ENCODE measurements around the gene INHBC. TPM values are rescaled to one million over a fixed set of nuclear protein-coding genes. Genes with fewer than 3 reads are reported as not detected.

The INHBC gene
- total RNA-seq, 1 donor from 2014 or later, result not detected

DNA sequence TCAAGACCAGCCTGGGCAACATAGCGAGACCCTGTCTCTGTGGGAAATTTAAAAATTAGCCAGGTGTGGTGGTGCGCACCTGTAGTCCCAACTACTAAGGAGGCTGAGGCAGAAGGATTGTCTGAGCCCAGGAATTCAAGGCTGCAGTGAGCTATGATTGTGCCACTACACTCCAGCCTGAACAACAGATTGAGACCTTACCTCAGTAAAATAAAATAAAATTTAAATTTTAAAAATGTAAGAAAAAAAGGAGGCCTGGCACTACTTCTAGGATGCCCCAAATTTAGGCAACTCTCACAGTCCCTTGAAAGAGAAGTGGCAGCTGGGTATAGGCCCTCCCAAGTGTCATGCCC, 19.6 kb downstream of the INHBC start:
- Mint-ChIP-seq H3K36me3 (ENCODE audit: low read depth, unreplicated experiment) (peaks cover 11% of the 10 kb centered on the region), H3K27me3 (ENCODE audit: unreplicated experiment) (peaks cover 11% of the 10 kb centered on the region), H3K4me1 (ENCODE audit: unreplicated experiment) (peaks cover 5% of the 10 kb centered on the region), H3K9me3 (ENCODE audit: unreplicated experiment) (no peaks in the 10 kb centered on the region), H3K27ac (ENCODE audit: unreplicated experiment) (no peak overlapping the region), H3K4me3 (ENCODE audit: unreplicated experiment) (no peak overlapping the region)
- DNase-seq (ENCODE audit: low spot score), result no peak
- TF ChIP-seq, protein P1, sequence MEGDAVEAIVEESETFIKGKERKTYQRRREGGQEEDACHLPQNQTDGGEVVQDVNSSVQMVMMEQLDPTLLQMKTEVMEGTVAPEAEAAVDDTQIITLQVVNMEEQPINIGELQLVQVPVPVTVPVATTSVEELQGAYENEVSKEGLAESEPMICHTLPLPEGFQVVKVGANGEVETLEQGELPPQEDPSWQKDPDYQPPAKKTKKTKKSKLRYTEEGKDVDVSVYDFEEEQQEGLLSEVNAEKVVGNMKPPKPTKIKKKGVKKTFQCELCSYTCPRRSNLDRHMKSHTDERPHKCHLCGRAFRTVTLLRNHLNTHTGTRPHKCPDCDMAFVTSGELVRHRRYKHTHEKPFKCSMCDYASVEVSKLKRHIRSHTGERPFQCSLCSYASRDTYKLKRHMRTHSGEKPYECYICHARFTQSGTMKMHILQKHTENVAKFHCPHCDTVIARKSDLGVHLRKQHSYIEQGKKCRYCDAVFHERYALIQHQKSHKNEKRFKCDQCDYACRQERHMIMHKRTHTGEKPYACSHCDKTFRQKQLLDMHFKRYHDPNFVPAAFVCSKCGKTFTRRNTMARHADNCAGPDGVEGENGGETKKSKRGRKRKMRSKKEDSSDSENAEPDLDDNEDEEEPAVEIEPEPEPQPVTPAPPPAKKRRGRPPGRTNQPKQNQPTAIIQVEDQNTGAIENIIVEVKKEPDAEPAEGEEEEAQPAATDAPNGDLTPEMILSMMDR (IDR thresholded peaks at IDR 0.05; ENCODE audit: unreplicated experiment), result no peak

DNA sequence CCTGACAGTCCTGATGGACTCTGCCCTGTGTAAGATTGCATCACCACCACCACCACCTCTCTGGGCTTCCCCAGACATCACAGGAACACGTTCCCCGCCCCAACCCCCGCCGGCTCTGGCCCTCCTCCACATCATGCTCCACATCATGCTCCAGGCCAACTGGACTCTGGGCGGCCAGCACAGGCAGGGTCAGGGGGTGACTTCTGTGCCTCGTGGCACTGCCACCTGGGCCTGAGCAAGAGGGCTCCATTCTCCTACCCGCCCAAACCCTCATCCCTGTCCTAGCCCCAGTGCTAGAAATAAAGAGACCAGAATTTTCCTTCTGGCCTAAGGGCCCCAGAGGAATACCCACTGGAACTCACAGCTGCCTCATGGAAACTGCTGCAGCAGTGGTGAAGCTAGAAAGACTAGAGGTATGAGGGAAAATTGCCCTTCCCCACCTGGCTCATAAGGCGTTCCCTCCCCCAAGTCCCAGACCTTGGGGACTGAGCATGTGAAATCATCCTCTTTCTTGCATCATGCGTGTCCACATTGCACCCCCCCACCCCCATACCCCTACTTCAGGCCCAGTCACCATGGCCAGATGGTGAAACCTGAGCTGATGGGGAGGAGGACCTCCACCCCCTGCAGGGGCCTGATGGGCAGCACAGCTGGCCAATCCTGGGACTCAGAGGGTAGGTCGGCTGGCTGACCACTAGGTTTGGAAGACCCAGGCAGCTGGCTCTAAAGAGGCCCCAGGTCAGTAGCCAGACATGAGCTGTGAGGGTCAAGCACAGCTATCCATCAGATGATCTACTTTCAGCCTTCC, 20.2 kb downstream of the INHBC start, which contains the start of gene INHBE:
INHBE (plus strand) TSS at position 742 of the 808 bp plus-strand sequence. CDS start 230 bp downstream, outside the sequence.
- H3K27ac Mint-ChIP-seq (ENCODE audit: unreplicated experiment), result no peak within 1 kb of the TSS
- no peaks in the 10 kb centered on the region for H3K9me3 Mint-ChIP-seq (ENCODE audit: unreplicated experiment)
- TF ChIP-seq, protein P1 (IDR thresholded peaks at IDR 0.05; ENCODE audit: unreplicated experiment), result no peak
- peaks cover 11% of the 10 kb centered on the region for H3K36me3 Mint-ChIP-seq (ENCODE audit: low read depth, unreplicated experiment)
- peaks cover 14% of the 10 kb centered on the region for H3K27me3 Mint-ChIP-seq (ENCODE audit: unreplicated experiment)
- peaks cover 8% of the 10 kb centered on the region for H3K4me1 Mint-ChIP-seq (ENCODE audit: unreplicated experiment)
- DNase-seq (ENCODE audit: low spot score), result no peak
- no peak within 1 kb of the TSS for H3K4me3 Mint-ChIP-seq (ENCODE audit: unreplicated experiment)

DNA sequence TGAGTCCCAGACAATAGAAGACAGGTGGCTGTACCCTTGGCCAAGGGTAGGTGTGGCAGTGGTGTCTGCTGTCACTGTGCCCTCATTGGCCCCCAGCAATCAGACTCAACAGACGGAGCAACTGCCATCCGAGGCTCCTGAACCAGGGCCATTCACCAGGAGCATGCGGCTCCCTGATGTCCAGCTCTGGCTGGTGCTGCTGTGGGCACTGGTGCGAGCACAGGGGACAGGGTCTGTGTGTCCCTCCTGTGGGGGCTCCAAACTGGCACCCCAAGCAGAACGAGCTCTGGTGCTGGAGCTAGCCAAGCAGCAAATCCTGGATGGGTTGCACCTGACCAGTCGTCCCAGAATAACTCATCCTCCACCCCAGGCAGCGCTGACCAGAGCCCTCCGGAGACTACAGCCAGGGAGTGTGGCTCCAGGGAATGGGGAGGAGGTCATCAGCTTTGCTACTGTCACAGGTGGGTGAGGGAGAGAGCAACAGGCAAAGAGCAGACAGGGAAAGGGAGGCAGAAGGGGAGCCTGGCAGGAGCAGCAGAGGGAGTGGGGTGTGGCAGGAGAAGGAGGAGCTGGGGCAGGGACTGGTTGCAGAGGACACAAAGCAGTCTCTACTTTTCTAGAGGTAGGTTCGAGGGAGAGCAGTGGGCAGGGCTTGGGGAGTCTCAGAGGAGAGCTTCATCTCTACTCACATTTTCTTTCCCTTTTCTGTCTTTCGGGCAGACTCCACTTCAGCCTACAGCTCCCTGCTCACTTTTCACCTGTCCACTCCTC, 21.0 kb downstream of the INHBC start:
- Mint-ChIP-seq H3K9me3 (ENCODE audit: unreplicated experiment) (no peaks in the 10 kb centered on the region), H3K36me3 (ENCODE audit: low read depth, unreplicated experiment) (peaks cover 6% of the 10 kb centered on the region), H3K27ac (ENCODE audit: unreplicated experiment) (no peak overlapping the region), H3K4me1 (ENCODE audit: unreplicated experiment) (peaks cover 12% of the 10 kb centered on the region), H3K27me3 (ENCODE audit: unreplicated experiment) (peaks cover 17% of the 10 kb centered on the region), H3K4me3 (ENCODE audit: unreplicated experiment) (no peak overlapping the region)
- DNase-seq (ENCODE audit: low spot score), result no peak
- TF ChIP-seq, protein P1 (IDR thresholded peaks at IDR 0.05; ENCODE audit: unreplicated experiment), result no peak

DNA sequence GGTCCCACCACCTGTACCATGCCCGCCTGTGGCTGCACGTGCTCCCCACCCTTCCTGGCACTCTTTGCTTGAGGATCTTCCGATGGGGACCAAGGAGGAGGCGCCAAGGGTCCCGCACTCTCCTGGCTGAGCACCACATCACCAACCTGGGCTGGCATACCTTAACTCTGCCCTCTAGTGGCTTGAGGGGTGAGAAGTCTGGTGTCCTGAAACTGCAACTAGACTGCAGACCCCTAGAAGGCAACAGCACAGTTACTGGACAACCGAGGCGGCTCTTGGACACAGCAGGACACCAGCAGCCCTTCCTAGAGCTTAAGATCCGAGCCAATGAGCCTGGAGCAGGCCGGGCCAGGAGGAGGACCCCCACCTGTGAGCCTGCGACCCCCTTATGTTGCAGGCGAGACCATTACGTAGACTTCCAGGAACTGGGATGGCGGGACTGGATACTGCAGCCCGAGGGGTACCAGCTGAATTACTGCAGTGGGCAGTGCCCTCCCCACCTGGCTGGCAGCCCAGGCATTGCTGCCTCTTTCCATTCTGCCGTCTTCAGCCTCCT, 21.6 kb downstream of the INHBC start:
- TF ChIP-seq, protein P1 (IDR thresholded peaks at IDR 0.05; ENCODE audit: unreplicated experiment), result peak; percentile 45
- Mint-ChIP-seq H3K9me3 (ENCODE audit: unreplicated experiment) (no peaks in the 10 kb centered on the region), H3K36me3 (ENCODE audit: low read depth, unreplicated experiment) (peaks cover 4% of the 10 kb centered on the region), H3K27me3 (ENCODE audit: unreplicated experiment) (peaks cover 19% of the 10 kb centered on the region), H3K27ac (ENCODE audit: unreplicated experiment) (no peak overlapping the region), H3K4me1 (ENCODE audit: unreplicated experiment) (peaks cover 12% of the 10 kb centered on the region), H3K4me3 (ENCODE audit: unreplicated experiment) (no peak overlapping the region)
- DNase-seq (ENCODE audit: low spot score), result peak; percentile 71

Measured in endothelial cell (in vitro differentiated cells).